Jurkat, Clone E6-1 (cell line): Measurements from ENCODE around the gene CAB39L.
"Not testable (repeated sequence)": the region's sequence is repeated elsewhere in the genome, so short reads cannot be mapped to it uniquely, and the experiment has no call there.

Source experiments
- DNase-seq: peaks from one replicate; pipeline ENCODE4 v3.0.0-alpha.2; 2011; ENCODE audit warnings: low read depth, low spot score
- H3K4me3 ChIP-seq: 2 replicates; pipeline ENCODE4 v1.5.1; 2011; ENCODE audit warnings: mild to moderate bottlenecking, low read length, control low read depth, moderate library complexity

Gene CAB39L

DNA sequence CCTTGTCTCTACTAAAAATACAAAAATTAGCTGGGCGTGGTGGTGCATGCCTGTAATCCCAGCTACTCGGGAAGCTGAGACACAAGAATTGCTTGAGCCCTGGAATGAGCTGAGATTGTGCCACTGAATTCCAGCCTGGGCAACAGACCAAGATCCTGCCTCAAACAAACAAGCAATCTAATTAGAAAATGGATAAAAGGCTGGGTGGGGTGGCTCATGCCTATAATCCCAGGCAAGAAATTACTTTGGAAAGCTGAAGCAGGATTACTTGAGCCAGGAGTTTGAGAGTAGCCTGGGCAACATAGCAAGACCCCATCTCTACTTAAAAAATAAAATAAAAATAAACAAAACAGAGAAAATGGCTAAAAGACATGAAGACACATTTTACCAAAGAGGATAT, 77.0 kb downstream of the CAB39L start:
- H3K4me3 ChIP-seq = no peak overlapping the region
- no peak for DNase-seq

GRCh38 chr13:49357694-49358093, 86.2 kb downstream of the CAB39L start:
- DNase-seq = no peak
- H3K4me3 ChIP-seq = no peak overlapping the region

DNA sequence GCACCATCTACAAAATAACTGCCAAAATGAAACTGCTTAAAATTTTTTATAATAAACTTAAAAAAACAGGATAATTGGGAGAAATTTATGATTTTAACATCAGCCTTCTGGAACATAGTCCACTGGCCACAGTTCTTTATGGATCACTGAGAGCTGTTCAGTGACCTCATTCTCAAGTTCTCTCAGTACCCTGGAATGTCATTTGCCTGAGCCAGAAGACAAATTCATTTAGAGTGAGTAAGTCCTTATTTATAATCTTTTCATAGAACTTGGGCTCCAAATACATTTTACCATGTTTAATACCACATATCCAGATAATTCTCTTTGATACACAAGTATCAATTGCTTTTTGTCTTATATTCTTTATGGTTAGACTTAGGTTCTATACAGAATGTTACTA, 87.6 kb downstream of the CAB39L start:
- no peak overlapping the region for H3K4me3 ChIP-seq
- DNase-seq = no peak

DNA sequence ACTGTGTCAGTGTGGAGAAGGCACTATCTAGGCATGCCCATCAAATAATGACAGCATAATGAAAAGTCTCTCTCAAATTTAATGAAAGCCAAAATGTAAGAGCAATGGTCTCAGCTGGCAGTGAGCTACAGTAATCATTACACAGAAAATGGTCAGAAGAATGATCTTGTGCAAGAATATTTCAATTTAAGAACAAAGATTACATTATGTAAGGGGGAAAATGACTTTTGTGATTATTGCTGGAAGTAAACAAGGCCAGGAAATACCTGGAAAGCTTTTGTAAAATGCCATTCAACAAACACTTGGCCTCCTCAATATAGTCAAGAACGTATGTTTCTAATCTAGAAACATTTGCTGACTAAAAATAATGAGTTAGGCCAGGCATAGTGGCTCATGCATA, 89.1 kb downstream of the CAB39L start:
- no peak overlapping the region for H3K4me3 ChIP-seq
- no peak for DNase-seq

DNA sequence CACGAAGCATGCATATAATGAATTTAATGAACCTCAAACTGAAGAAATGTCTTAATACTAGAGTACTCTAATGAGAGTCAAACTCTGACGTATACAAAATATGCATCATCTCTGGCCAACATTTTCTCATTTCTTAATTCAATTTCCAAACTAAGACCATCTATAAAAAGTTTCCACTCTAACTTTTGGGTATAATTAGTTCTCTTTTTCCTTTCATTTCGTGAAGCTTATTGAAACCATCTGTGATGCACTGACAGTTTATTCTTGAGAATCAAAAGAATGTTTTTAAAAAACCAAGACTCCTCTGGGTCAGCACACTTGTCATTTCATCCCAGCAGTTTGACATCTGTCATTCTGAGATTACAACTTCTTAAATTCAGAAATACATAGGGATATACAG, 90.0 kb downstream of the CAB39L start:
- H3K4me3 ChIP-seq = no peak overlapping the region
- DNase-seq = no peak

DNA sequence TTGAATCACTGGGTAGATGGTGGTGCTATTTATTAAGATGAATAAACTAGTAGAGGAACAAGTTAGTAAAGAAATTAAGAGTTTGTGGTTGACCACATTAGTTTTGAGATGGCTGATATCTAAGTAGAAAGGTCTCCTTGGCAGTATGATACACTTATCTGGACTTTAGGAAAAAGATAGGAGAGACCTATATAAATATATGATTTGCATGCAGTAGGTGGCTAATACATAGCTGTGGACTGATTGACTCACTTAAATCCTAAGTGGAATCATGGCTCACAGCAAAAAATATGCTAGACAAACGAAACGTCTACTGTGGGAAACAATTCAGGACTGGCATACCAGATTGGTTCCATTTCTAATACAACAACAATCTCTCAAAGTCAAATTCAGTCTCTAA, 92.0 kb downstream of the CAB39L start:
- no peak for DNase-seq
- no peak overlapping the region for H3K4me3 ChIP-seq

DNA sequence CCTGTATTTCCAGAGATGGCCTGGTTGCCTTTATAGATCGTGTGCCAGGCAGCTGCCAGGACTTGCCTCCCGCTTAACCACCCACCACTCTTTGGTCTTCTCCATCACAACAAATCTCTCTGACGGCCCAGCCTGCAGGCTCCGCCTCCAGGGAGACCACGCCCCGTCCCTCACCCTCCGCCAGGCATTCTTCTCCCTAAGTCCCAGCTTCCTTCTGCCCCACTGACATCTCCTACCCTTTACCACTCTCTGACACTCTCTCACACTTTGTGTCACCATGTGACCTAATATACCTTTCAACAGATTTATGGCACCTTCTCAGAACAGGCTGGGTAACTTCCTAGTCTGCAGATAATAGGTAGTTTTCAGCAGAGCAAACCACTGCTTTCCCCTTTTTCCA, 95.1 kb downstream of the CAB39L start:
- DNase-seq = no peak
- no peak overlapping the region for H3K4me3 ChIP-seq

DNA sequence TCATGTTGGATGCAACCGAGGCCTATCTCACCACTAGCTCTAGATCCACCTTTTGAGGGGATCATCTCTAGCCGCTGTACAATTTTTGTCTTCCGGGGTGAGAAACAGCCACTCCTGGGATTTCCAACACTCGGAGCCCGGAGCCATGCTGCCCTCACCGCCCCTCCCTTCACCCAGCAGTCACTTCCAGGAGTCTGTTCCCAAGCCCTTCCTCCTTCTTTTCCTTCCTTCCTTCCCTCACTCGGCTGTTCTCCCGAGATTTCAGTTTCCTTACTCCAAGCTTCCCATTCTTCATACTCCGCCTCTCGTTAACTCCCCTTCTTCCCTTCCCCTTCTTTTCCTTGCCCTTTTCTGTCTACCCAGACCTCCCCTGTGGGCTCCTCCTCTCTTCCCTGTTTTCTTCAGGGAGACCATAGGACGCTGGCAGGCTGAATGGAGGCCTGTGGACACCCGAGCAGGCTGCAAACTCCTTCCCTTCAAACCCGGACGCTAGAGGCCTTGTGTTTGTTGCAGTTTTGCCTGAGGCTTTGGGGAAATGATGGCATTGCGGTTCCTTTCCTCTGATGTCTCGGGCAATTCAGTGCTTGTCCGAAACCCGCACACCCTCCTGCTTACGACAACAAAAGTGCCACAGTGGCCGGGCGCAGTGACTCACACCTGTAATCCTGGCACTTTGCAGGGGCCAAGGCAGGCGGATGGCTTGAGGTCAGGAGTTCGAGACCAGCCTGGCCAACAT, 96.0 kb downstream of the CAB39L start:
- no peak overlapping the region for H3K4me3 ChIP-seq
- DNase-seq = no peak

DNA sequence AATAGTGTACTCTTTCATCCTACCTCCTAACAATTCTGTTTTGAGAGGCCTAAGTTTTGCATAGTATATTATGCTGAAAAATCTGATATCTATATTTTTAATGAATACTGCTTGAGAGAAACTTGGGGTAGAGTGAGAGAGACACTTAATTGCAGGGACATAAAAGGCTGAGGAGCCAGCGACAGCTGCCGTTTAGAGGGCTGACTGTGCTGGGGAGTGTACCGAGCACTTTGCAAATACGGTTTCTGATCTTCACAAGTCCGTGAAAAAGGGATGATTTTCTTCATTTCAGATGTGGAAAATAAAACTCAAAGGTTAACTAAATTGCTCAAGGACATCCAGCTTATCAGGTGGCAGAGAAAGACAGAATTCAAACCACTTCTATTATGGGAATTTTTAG, 97.4 kb downstream of the CAB39L start:
- no peak overlapping the region for H3K4me3 ChIP-seq
- DNase-seq = no peak

- DNase-seq = no peak
- no peak overlapping the region for H3K4me3 ChIP-seq
Observed at GRCh38 chr13:49343731-49344130, 100.1 kb downstream of the CAB39L start.

DNA sequence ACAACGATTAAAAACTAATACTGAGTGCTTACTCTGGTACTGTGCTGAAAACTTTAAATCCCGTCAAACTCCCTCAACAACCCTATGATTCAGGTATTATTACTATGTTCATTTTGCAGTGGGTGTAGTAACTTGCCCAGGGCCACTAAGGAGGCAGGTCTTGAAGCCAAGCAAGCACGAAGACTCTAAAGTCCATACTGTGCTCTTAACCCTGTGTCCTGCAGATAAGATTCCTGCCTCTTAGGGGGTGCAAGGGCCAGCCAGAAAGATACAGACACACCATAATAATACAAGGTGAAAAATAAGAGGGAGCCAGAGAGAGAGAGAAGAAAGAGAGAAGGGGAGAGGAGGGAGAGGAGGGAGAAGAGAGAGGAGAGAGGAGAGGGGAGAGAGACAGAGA, 100.6 kb downstream of the CAB39L start:
- no peak for DNase-seq
- no peak overlapping the region for H3K4me3 ChIP-seq

DNA sequence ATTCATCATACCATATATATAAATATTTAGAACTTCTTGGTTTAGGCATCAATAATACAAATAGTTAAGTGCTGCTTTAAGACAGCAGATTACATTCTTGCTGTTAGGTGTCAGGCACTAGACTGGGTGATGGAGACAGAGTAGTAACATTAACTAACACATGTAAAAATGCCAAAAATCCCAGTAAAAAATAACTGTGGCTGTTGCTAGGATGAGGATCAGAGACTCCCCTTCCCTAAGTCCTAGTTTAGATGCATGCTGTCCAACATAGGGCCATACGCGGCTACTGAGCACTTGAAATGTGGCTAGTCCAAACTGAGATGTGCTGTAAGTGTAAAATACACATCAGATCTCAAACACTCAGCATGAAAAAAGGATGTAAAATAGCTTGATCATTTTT, 101.4 kb downstream of the CAB39L start:
- no peak overlapping the region for H3K4me3 ChIP-seq
- DNase-seq = no peak

DNA sequence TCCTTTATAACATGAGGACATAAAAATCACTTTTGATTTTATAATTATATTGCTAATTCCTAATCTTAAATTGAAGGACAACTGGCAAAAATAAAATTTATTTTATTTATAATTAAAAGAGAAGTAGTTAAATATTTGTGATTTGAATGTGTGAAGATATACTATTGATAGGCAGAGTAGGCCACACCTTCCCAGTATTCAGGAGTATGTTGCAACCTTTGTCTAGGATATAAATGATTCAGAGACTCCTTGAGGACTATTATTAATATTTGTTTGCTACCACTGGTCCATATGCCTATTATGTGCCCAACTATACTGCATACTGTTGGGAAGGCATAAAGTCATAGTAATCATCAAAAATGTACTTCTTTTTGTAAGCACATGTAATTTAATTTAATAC, 101.9 kb downstream of the CAB39L start:
- DNase-seq = no peak
- no peak overlapping the region for H3K4me3 ChIP-seq

DNA sequence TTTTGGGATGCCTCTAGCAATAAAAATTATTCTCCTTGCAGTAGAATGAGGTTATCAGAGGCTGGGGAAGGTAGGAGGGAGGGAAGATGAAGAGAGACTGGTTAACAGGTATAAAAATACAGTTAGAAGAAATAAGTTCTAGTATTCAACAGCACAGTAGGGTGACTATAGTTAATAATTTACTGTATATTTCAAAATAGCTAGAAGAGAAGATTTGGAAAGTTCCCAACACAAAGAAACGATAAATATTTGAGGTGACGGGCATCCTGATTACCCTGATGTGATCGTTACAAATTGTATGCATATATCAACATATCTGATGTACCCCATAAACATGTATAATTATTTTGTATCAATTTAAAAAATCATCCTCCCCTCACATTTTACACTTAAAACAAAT, 102.3 kb downstream of the CAB39L start:
- no peak overlapping the region for H3K4me3 ChIP-seq
- no peak for DNase-seq

GRCh38 chr13:49340161-49340560, 103.7 kb downstream of the CAB39L start:
- H3K4me3 ChIP-seq = no peak overlapping the region
- no peak for DNase-seq

GRCh38 chr13:49336655-49337054, 107.2 kb downstream of the CAB39L start:
- no peak overlapping the region for H3K4me3 ChIP-seq
- DNase-seq = no peak

DNA sequence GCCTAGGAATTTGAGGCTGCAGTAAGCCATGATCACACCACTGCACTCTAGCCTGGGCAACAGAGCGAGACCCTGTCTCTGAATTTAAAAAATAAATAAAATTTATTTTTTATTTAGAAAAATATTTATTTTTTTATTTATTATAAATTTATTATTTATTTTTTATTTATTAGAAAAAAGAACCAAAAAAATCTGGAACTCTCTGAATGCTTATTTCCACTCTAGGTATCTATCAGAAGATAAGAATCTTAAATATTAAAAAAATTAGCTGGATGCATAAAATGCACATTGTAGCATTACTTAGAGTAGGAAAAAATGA, 113.4 kb downstream of the CAB39L start:
- H3K4me3 ChIP-seq = no peak overlapping the region
- DNase-seq = no peak

GRCh38 chr13:49329831-49330545, 113.9 kb downstream of the CAB39L start:
- DNase-seq = no peak

DNA sequence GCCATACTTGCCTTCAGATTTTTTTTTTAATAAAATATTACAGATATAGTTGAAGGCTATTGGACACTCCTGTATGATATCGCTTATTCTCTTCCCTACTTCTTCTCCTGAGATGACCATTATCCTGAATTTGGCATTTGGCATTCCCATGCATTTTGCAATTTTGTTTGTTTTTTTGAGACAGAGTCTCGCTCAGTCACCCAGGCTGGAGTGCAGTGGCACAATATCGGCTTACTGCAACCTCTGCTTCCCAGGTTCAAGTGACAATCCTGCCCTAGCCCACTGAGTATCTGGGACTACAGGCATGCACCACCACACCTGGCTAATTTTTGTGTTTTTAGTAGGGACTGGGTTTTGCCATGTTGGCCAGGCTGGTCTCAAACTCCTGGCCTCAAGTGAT, 116.7 kb downstream of the CAB39L start:
- not testable (repeated sequence) for DNase-seq

More at GRCh38 chr13:49329831-49330545, 113.9 kb downstream of the CAB39L start:
- no peak overlapping the region for H3K4me3 ChIP-seq

GRCh38 chr13:49326222-49326917, 117.5 kb downstream of the CAB39L start:
- no peak overlapping the region for H3K4me3 ChIP-seq
- DNase-seq = no peak

More for the DNA sequence above, 116.7 kb downstream of the CAB39L start:
- H3K4me3 ChIP-seq = not testable (repeated sequence)
